ENCODE results near the gene HECTD4.

Gene HECTD4

DNA sequence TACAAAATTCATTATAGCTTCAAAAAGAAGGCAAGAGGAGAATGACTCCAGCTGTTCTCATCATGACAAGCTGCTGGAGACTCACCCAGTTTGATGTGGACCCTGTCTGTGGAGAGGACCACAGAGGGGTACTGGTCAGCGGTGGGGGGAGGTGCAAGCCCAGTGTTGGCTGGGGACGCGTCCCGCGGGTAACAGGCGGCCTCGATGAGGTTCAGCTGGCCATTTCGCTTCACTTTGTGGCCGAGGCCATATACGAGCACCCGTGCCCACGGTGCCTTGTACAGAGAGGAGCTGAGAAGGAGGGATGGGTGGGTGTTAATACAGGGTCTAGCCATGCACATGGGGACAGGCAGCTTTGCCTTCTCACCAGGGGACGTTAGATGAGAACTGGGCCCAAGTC, 189.8 kb downstream of the HECTD4 start:
- Histone ChIP-seq H2AFZ (no peak overlapping the region), H3K9ac (no peak overlapping the region), H3K36me3 (ENCODE audit: control insufficient read depth, insufficient read depth, low read length) (no peaks in the 10 kb centered on the region), H3K79me2 (no peaks in the 10 kb centered on the region), H3K27ac (no peak overlapping the region), H3K27me3 (ENCODE audit: control insufficient read depth, insufficient read depth, low read length) (no peaks in the 10 kb centered on the region), H3K4me2 (ENCODE audit: low read length) (no peak overlapping the region), H3K9me3 (ENCODE audit: control insufficient read depth, low read length) (no peaks in the 10 kb centered on the region), H3K4me3 (ENCODE audit: low read depth, low read length) (no peak overlapping the region), H3K4me1 (no peaks in the 10 kb centered on the region)
- TF ChIP-seq, protein P1, sequence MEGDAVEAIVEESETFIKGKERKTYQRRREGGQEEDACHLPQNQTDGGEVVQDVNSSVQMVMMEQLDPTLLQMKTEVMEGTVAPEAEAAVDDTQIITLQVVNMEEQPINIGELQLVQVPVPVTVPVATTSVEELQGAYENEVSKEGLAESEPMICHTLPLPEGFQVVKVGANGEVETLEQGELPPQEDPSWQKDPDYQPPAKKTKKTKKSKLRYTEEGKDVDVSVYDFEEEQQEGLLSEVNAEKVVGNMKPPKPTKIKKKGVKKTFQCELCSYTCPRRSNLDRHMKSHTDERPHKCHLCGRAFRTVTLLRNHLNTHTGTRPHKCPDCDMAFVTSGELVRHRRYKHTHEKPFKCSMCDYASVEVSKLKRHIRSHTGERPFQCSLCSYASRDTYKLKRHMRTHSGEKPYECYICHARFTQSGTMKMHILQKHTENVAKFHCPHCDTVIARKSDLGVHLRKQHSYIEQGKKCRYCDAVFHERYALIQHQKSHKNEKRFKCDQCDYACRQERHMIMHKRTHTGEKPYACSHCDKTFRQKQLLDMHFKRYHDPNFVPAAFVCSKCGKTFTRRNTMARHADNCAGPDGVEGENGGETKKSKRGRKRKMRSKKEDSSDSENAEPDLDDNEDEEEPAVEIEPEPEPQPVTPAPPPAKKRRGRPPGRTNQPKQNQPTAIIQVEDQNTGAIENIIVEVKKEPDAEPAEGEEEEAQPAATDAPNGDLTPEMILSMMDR (IDR thresholded peaks at IDR 0.05) = no peak

DNA sequence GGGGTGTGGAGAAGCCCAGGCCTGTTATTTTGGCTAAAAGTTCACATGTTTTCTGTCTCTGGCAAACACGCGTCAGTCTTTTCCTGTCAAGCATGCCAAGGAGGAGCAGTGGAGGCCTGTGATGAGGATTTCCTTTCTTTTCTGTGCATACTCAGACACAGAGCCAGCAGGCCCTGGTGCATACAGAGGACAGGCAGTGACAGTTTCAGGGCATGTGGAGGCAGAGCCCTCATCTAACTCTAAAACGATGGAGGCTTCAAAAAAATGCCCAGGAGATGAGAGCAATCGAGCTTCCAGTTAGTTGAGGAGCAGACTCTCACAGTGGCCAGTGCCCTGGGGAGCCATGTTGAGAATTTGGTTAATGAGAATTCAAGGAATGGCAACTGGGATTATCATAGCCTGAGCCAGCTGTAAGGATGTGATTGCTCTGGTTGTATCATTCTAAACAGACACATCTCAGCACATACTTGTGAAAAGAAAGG, 190.3 kb downstream of the HECTD4 start:
- no peak overlapping the region for H2AFZ ChIP-seq
- TF ChIP-seq, protein P1 (IDR thresholded peaks at IDR 0.05) = no peak
- no peaks in the 10 kb centered on the region for H3K4me1 ChIP-seq
- no peaks in the 10 kb centered on the region for H3K9me3 ChIP-seq (ENCODE audit: control insufficient read depth, low read length)
- no peak overlapping the region for H3K4me3 ChIP-seq (ENCODE audit: low read depth, low read length)
- H3K79me2 ChIP-seq = no peaks in the 10 kb centered on the region
- H3K4me2 ChIP-seq (ENCODE audit: low read length) = no peak overlapping the region
- no peak overlapping the region for H3K27ac ChIP-seq
- no peak overlapping the region for H3K9ac ChIP-seq
- no peaks in the 10 kb centered on the region for H3K36me3 ChIP-seq (ENCODE audit: control insufficient read depth, insufficient read depth, low read length)
- H3K27me3 ChIP-seq (ENCODE audit: control insufficient read depth, insufficient read depth, low read length) = no peaks in the 10 kb centered on the region

DNA sequence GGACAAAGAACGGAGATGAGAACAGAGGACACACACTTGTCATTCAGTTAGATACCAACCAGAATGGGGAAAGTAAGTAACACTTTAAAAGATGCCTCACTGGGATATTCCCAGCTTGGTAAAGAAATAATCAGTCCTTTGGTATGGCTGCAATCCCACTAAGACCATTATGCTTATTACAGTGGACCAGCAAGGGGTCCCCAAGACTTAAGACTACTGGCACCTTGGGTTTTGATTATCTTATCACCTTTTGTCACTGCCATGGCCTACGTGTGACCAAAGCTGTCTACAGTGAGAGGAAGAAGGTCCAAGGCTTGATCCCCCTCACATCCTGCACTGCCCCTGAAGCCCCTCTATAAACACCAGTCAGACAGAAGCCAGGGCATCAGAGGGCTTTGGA, 191.0 kb downstream of the HECTD4 start:
- Histone ChIP-seq H3K79me2 (no peaks in the 10 kb centered on the region), H3K27me3 (ENCODE audit: control insufficient read depth, insufficient read depth, low read length) (no peaks in the 10 kb centered on the region), H3K36me3 (ENCODE audit: control insufficient read depth, insufficient read depth, low read length) (no peaks in the 10 kb centered on the region), H3K9me3 (ENCODE audit: control insufficient read depth, low read length) (no peaks in the 10 kb centered on the region), H3K4me2 (ENCODE audit: low read length) (no peak overlapping the region), H3K27ac (no peak overlapping the region), H3K4me1 (no peaks in the 10 kb centered on the region), H3K9ac (no peak overlapping the region), H3K4me3 (ENCODE audit: low read depth, low read length) (no peak overlapping the region), H2AFZ (no peak overlapping the region)
- TF ChIP-seq, protein P1 (IDR thresholded peaks at IDR 0.05) = no peak

DNA sequence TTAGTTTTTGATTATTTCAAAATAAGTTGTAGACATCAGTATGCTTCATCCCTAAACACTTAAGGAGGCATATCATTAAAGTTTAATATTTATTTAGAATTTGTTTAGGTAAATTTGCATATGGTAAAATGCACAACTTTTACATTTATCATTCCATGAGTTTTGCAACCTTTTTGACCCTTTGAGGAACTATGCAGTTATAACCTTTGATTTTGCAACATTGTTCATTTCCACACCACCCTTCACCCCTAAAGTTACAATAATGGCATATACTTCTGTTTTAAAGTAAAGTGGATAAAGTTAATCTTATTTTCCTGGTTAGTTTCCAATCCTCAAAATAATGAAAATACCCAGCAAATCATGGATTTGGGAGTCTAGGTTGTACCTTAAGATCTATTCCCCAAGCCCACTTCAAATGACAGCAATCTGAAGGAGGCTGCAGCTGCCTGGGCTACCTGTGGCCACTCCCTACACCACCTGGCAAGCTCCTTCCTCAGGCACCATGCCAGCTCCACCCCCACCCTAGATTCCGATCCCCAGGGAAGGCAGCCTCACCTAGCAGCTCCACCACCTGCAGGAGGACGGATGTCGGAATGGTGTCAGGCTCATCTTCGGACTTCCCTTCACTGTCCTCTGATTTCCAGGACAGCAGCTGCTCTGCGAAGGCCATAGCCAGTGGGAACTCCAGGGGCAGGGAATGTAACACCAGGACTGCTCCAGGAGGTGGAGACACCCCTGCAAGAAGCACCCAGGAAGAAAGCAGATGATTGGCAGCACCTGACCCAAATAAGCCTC, 191.8 kb downstream of the HECTD4 start:
- H3K4me3 ChIP-seq (ENCODE audit: low read depth, low read length) = no peak overlapping the region
- TF ChIP-seq, protein P1 (IDR thresholded peaks at IDR 0.05) = no peak
- H3K9me3 ChIP-seq (ENCODE audit: control insufficient read depth, low read length) = no peaks in the 10 kb centered on the region
- H2AFZ ChIP-seq = no peak overlapping the region
- H3K27ac ChIP-seq = no peak overlapping the region
- H3K36me3 ChIP-seq (ENCODE audit: control insufficient read depth, insufficient read depth, low read length) = no peaks in the 10 kb centered on the region
- no peak overlapping the region for H3K4me2 ChIP-seq (ENCODE audit: low read length)
- no peaks in the 10 kb centered on the region for H3K4me1 ChIP-seq
- H3K79me2 ChIP-seq = no peaks in the 10 kb centered on the region
- H3K9ac ChIP-seq = no peak overlapping the region
- no peaks in the 10 kb centered on the region for H3K27me3 ChIP-seq (ENCODE audit: control insufficient read depth, insufficient read depth, low read length)

Measured in parathyroid adenoma (tissue), 2 donors.